CD4-positive, alpha-beta T cell treated with Interleukin-10 for 1 hour (primary cell): ENCODE measurements around the gene GALNT17.

Source experiments
- DNase-seq: peaks from one replicate; pipeline ENCODE4 v3.0.0-alpha.2; 2020

GALNT17 gene

GRCh38 chr7:71286924-71287323 is 155.0 kb downstream of the GALNT17 start:
- DNase-seq = no peak

- DNase-seq = no peak
Measured at GRCh38 chr7:71290452-71290851, 158.5 kb downstream of the GALNT17 start.

- no peak for DNase-seq
Measured at GRCh38 chr7:71298378-71298777, 166.4 kb downstream of the GALNT17 start.

- DNase-seq = no peak
Measured at GRCh38 chr7:71300086-71300485, 168.1 kb downstream of the GALNT17 start.

- DNase-seq = no peak
Measured at GRCh38 chr7:71300603-71301002, 168.7 kb downstream of the GALNT17 start.

GRCh38 chr7:71301167-71301566 is 169.2 kb downstream of the GALNT17 start:
- DNase-seq = no peak

- DNase-seq = no peak
Measured at GRCh38 chr7:71303566-71303965, 171.6 kb downstream of the GALNT17 start.

- DNase-seq = no peak
Measured at GRCh38 chr7:71308096-71308495, 176.2 kb downstream of the GALNT17 start.

- DNase-seq = no peak
Measured at GRCh38 chr7:71311576-71311975, 179.6 kb downstream of the GALNT17 start.

- no peak for DNase-seq
Measured at GRCh38 chr7:71312755-71313490, 181.0 kb downstream of the GALNT17 start.

GRCh38 chr7:71313553-71313952 is 181.6 kb downstream of the GALNT17 start:
- no peak for DNase-seq

- no peak for DNase-seq
Measured at GRCh38 chr7:71320916-71321315, 189.0 kb downstream of the GALNT17 start.

- DNase-seq = no peak
Measured at GRCh38 chr7:71322201-71322600, 190.3 kb downstream of the GALNT17 start.

GRCh38 chr7:71323726-71324125 is 191.8 kb downstream of the GALNT17 start:
- DNase-seq = no peak

GRCh38 chr7:71325151-71325550 is 193.2 kb downstream of the GALNT17 start:
- DNase-seq = no peak

GRCh38 chr7:71326595-71326994 is 194.7 kb downstream of the GALNT17 start:
- DNase-seq = no peak

- no peak for DNase-seq
Measured at GRCh38 chr7:71327946-71328345, 196.0 kb downstream of the GALNT17 start.

GRCh38 chr7:71329030-71329660 is 197.2 kb downstream of the GALNT17 start:
- no peak for DNase-seq

GRCh38 chr7:71332207-71332606 is 200.3 kb downstream of the GALNT17 start:
- no peak for DNase-seq

- no peak for DNase-seq
Measured at GRCh38 chr7:71334541-71334940, 202.6 kb downstream of the GALNT17 start.

- DNase-seq = no peak
Measured at GRCh38 chr7:71338866-71339265, 206.9 kb downstream of the GALNT17 start.

GRCh38 chr7:71339924-71340323 is 208.0 kb downstream of the GALNT17 start:
- no peak for DNase-seq

GRCh38 chr7:71342202-71342601 is 210.3 kb downstream of the GALNT17 start:
- DNase-seq = no peak

GRCh38 chr7:71343039-71343438 is 211.1 kb downstream of the GALNT17 start:
- DNase-seq = no peak

GRCh38 chr7:71343892-71344291 is 211.9 kb downstream of the GALNT17 start:
- DNase-seq = no peak
